Cardiac septum (tissue), 1 donor: ENCODE results near the gene SLC26A9. TPM values are rescaled to one million over a fixed set of nuclear protein-coding genes. Genes with fewer than 3 reads are reported as not detected.

ENCODE experiments used
- DNase-seq: peaks from one replicate; pipeline ENCODE4 v3.0.0-alpha.2; 2020; ENCODE audit warnings: low spot score
- intact Hi-C: fragments of 100-400 bp; cut with DNase I; formaldehyde crosslinking; loops from one replicate; pipeline ENCODE4 v1.14.0; 2022
- long read RNA-seq: library from polyadenylated mRNA; unstranded; transcript quantifications from one replicate; pipeline ENCODE4 v2.0.0, GENCODE V29; 2021
- total RNA-seq: library from RNA; stranded (reverse); fragmentation: NEBNext Ultra II Directional; extraction: Animal tissue kit (Norgen Biotek cat#: 25700); gene quantifications from one replicate; pipeline ENCODE4 v1.2.1, GENCODE V29; 2021
- donor health status: DM: no; HTN: no; CAD: no.

The SLC26A9 gene
- 9.8 TPM for total RNA-seq
- long read RNA-seq, partial matches to known transcripts, result 8 of 23 reads
- long read RNA-seq, other reads (novel, unspliced or antisense), result 15 of 23 reads

DNA sequence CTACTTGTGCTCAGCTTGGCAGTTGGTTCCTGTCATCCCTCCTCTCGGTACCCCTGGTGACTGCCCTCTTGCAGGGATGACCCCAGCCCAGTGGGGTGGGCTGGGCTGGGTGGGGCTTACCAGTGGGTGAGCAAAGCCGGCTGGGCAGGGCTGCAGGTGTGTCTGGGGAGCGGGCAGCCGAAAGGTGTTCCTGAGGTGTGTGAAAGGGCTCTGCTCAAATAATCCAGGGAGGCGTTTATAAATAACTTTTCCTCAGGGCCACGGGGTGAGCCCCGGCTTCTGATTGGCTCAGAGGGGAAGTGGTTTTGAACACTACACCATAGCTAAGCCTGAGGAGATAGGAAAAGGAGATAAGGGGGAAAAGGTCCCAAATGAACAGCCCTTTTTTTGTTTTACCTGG is at the start of gene SLC26A9:
Gene SLC26A9 (minus strand): TSS at position 212 of the 400 bp plus-strand sequence. CDS start 7,636 bp downstream, outside the sequence.
- intact Hi-C loops, result no loop called here
- no peak for DNase-seq

DNA sequence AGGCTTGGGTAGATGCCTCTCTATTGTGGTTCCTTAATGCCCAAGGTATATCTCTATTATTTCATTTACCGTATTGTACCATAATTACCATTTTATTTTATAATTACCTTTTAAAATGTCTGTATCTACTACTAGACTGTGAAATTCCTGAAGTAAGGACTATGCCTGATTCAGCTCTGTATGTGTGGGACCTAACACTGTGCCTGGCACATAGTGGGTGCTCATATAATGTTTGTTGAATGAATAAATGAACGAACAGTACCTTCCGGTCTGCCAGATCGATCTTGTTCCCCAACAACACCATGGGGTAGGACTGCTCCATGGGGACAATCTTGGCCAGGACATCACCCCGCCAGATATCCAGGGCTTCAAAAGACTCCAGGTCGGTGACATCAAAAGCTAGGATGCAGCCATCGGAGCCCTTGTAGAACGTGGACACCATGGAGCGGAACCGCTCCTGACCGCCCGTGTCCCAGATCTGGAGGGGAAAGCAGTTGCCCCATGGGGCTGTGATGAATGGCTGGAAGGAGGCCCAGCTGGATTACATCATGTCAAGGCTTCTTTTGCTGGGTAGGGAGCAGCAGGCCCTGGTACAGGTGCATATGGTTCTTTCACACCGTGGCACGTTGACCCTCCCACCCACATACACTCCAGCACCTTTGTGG is 49.1 kb upstream of the SLC26A9 start:
- intact Hi-C loops, result no loop called here

DNA sequence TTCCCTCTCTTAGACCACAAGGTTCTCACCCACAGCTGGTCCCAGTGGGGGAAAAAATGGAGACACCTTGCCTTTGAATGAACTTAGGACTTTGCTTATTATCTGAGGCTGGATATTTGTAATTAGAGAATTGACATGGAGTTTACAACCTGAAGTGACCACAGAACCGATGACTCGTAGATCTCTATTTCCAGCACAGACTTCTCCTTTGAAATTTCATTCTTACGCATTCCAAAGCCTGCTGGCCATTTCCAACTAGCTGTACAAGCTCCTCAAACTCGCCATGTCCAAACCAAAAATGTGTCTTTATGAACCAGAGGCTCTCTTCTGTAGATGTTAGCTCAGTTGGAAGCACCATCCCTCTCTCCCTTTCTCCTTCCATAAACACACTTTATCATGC is 48.0 kb upstream of the SLC26A9 start:
- intact Hi-C loops, result no loop called here
- peak; percentile 15 for DNase-seq

More for the DNA sequence above, 49.1 kb upstream of the SLC26A9 start:
- DNase-seq, result peak; percentile 38

- DNase-seq, result peak; percentile 15
- intact Hi-C loops, result no loop called here
These were observed 47.0 kb upstream of the SLC26A9 start for GRCh38 chr1:205990226-205990625.

GRCh38 chr1:205989786-205990185 is 46.5 kb upstream of the SLC26A9 start:
- intact Hi-C loops, result no loop called here
- no peak for DNase-seq

GRCh38 chr1:205988585-205988995 is 45.3 kb upstream of the SLC26A9 start:
- DNase-seq, result no peak

DNA sequence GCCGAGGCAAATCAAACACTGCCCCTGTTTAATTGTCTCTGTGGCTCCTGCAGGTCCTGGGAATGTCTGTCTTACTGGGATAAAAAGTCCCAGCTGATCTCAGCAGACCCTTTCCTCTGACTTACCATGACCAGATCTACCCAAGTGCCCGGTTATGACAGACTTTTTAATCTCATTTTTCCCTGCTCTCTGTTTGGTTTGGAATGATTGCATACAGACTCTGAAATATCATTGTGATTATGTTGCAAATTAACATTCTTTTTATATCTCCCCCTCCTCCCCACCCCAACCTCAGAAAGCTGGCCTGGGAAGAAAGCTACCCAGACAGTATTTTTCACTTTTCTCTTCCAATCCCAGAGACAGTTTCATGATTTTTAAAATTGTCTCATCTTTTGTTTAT is 43.6 kb upstream of the SLC26A9 start:
- intact Hi-C loops, result no loop called here
- DNase-seq, result no peak

More at GRCh38 chr1:205988585-205988995, 45.3 kb upstream of the SLC26A9 start:
- intact Hi-C loops, result no loop called here

GRCh38 chr1:205986292-205986691 is 43.0 kb upstream of the SLC26A9 start:
- intact Hi-C loops, result no loop called here
- DNase-seq, result no peak

DNA sequence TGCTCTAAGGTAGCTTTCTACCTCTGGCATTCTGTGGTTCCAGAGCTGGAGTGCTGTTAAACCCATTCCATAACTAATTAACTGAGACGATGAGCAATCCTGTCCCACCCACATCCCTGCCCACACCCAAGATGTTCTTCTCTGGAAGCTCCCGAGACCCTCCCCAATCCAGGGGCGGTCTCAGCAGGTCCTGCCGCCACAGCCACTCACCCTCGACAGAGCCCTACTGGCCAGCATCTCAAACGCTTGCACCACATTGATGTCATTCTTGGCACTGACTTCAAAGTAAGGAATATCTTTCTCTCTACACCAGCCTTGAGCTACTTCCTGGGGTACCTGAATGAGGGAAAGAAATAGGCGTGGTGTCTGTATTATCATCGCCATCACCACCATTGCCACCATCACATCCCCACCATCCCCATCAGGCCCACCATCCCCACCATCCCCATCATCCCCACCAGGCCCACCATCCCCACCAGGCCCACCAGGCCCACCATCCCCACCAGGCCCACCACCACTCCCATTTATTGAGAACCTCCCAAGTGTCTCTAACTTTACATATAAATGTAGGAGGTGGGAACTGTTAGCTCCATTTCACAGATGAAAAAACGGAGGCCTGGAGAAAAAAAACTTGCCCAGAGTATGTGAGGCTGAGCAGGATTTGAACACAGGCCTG is 42.2 kb upstream of the SLC26A9 start:
- intact Hi-C loops, result no loop called here
- DNase-seq, result no peak

- DNase-seq, result no peak
- intact Hi-C loops, result loop anchor here (1.0 to 2.0 kb wide), 2 partner anchors 47 to 122 kb away; no protein-coding TSS in a partner anchor
These were observed 40.9 kb upstream of the SLC26A9 start for GRCh38 chr1:205983925-205984725.

- no peak for DNase-seq
- intact Hi-C loops, result no loop called here
These were observed 38.0 kb upstream of the SLC26A9 start for GRCh38 chr1:205981257-205981656.

DNA sequence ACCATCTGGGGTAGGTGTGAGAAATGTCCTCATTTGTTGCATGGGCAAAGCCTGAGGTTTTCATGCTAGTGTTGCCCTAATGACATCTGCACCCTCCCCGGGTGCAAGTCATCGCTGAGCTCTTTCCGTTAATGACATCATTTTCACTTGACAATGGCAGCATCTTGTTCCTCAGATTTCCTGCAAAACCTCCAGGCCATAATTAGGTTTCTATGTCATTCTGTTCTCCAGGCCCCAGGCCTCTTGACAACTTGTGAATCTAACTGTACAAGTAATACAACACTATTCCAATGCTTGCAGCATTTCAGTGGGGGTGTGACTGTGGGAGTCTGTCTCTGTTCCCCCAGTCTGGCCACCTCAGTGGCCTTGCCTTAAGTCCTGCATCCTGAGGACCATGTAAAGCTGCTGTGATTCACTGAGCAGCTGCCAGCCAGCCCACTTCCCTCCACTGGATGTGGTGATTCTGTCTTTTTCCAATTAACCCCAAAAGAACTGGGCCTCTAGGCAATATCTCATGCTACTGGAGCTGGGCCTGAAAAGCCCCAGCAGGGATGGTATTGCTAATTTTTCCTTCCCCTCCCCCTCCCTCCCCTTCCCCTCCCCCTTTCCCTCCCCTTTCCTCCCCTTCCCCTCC is 37.1 kb upstream of the SLC26A9 start:
- intact Hi-C loops, result no loop called here
- peak; percentile 4 for DNase-seq

GRCh38 chr1:205979301-205979700 is 36.0 kb upstream of the SLC26A9 start:
- DNase-seq, result peak; percentile 33
- intact Hi-C loops, result no loop called here

- DNase-seq, result peak; percentile 14
- intact Hi-C loops, result no loop called here
These were observed 35.4 kb upstream of the SLC26A9 start for GRCh38 chr1:205978676-205979075.

- peak; percentile 89 for DNase-seq
- intact Hi-C loops, result loop anchor here (1.0 to 2.0 kb wide), 3 partner anchors 58 to 319 kb away; no protein-coding TSS in a partner anchor
These were observed 34.3 kb upstream of the SLC26A9 start for GRCh38 chr1:205977402-205978014.

DNA sequence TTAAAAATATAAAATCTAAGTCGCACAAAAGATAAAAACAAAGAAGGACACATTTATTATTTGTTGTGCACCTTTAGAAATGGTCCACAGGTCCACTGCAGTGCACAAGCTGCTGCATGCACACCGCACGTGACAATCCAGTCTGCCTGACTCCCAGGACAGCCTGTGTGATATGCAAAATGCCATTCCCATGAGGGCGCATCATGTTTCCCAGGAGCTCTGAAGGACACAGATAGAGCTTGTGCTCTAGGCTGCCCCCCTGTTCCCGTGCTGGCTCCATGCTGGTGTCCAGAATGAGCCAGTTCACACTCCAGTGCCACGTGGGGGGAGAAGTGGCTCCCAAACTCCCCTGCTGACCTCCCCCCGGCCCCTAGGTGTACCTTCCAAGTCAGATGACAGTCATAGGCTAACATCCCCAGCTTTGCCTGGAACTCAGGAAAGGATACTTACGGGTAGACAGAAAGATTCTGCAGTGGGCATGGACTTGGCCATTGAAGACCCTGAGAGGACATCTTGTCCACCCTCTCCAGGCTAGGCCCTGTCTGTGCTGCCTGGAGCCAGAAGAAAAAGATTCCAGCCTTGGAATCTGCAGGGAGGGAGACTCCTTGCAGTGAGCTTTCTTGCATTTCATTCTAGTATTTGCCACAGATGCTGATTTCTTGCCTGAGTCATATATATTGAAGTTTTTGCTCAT is 33.6 kb upstream of the SLC26A9 start:
- intact Hi-C loops, result loop anchor here (1.0 to 2.0 kb wide), 3 partner anchors 58 to 318 kb away; no protein-coding TSS in a partner anchor

DNA sequence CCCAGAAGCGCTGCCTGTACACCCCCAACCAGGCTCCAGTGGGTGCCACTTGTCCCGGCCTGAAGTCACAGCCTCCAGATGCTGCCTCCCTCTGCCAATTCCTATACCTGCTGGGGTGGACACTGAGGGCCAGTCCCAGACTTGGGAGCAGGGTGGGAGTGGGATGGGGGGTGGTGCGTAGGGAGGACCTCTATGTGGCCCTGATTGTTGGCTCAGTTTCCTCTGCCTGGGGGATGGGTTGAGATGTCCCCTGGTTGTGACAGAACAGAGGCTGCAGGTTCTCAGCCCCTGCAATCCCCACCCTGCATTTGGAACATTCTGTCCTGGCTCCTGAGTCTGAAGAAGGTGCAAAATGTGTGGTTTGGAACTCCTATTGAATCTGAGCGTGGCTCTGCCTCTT is 32.8 kb upstream of the SLC26A9 start:
- intact Hi-C loops, result loop anchor here (2.0 kb wide), 2 partner anchors 185 to 317 kb away; no protein-coding TSS in a partner anchor
- peak; percentile 68 for DNase-seq

More for the DNA sequence above, 33.6 kb upstream of the SLC26A9 start:
- DNase-seq, result peak; percentile 90

DNA sequence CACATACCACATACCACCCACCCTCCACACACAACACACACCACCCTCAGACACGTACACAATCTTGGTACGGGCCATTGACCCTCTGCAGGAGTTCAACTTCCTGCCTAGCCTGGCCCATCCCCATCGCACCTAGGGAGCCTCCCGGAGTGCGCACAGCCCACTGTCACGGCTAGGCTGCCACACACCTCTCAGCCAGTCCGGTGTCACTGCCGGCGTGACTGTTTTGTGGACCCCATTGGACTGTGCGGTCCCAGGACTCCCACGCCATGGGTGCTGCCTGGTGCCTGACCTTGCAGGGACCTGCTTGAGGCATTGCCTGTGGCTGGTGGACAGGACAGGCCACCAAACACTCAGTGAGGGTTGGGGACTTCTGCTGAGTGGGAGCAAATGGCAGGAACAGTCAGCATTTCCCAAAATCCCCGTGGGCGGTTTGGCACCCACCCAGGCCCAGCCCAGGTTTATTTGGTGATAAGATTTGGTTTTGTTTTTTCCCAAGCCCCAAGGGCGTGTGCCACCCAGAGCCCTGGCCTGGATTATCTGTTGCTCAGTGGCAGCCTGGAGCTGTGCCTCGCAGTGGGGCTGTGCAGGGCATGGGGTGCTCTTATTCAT is 32.2 kb upstream of the SLC26A9 start:
- DNase-seq, result peak; percentile 75
- intact Hi-C loops, result no loop called here
